DLD1 (cell line): ENCODE results near the gene KIAA1549.
"Not testable (repeated sequence)": the region's sequence is repeated elsewhere in the genome, so short reads cannot be mapped to it uniquely, and the experiment has no call there.

ENCODE experiments used
- in situ Hi-C: cut with HindIII; loops from 2 replicates; pipeline ENCODE4 v1.10.0; 2017; ENCODE audit warnings: low sequenced_read_pairs

The KIAA1549 gene

GRCh38 chr7:138981332-138982203 lies at the start of gene KIAA1549:
TSS of gene KIAA1549 (minus strand) at chr7:138981389. CDS start at chr7:138981269, 120 bp downstream.
- in situ Hi-C loops: no loop called here

GRCh38 chr7:139029353-139029752 lies 48.2 kb upstream of the KIAA1549 start:
- in situ Hi-C loops: no loop called here

GRCh38 chr7:139026551-139026950 lies 45.4 kb upstream of the KIAA1549 start:
- in situ Hi-C loops: no loop called here

- in situ Hi-C loops: not testable (repeated sequence)
Measured at GRCh38 chr7:139025861-139026260, 44.7 kb upstream of the KIAA1549 start.

- in situ Hi-C loops: no loop called here
Measured at GRCh38 chr7:139023076-139023475, 41.9 kb upstream of the KIAA1549 start.

- in situ Hi-C loops: no loop called here
Measured at GRCh38 chr7:139022286-139022685, 41.1 kb upstream of the KIAA1549 start.

- in situ Hi-C loops: no loop called here
Measured at GRCh38 chr7:139018910-139019309, 37.7 kb upstream of the KIAA1549 start.

- in situ Hi-C loops: no loop called here
Measured at GRCh38 chr7:139016931-139017511, 35.8 kb upstream of the KIAA1549 start.

GRCh38 chr7:139011373-139011772 lies 30.2 kb upstream of the KIAA1549 start:
- in situ Hi-C loops: no loop called here

- in situ Hi-C loops: no loop called here
Measured at GRCh38 chr7:139004321-139005090, 23.3 kb upstream of the KIAA1549 start.

- in situ Hi-C loops: no loop called here
Measured at GRCh38 chr7:138999414-138999813, 18.2 kb upstream of the KIAA1549 start.

- in situ Hi-C loops: no loop called here
Measured at GRCh38 chr7:138992052-138992531, 10.9 kb upstream of the KIAA1549 start.

GRCh38 chr7:138987686-138988085 lies 6.5 kb upstream of the KIAA1549 start:
- in situ Hi-C loops: no loop called here

GRCh38 chr7:138982204-138982623 lies 1.0 kb upstream of the KIAA1549 start:
- in situ Hi-C loops: no loop called here

GRCh38 chr7:138980563-138981291 lies 462 bp downstream of the KIAA1549 start:
- in situ Hi-C loops: no loop called here

GRCh38 chr7:138979988-138980562 lies 1.1 kb downstream of the KIAA1549 start:
- in situ Hi-C loops: no loop called here

GRCh38 chr7:138979226-138979979 lies 1.8 kb downstream of the KIAA1549 start:
- in situ Hi-C loops: no loop called here

- in situ Hi-C loops: no loop called here
Measured at GRCh38 chr7:138978541-138979184, 2.5 kb downstream of the KIAA1549 start.

- in situ Hi-C loops: not testable (repeated sequence)
Measured at GRCh38 chr7:138976161-138976560, 5.0 kb downstream of the KIAA1549 start.
